GM18520 (cell line): Measurements from ENCODE around the gene ATG16L1.

Experiments
- ATAC-seq: cut with Tn5 transposase; IDR thresholded peaks from one replicate; pipeline ENCODE4 v1.9.1; 2021; ENCODE audit not compliant: unreplicated experiment

Gene ATG16L1

GRCh38 chr2:233258211-233258610 is 6.7 kb downstream of the ATG16L1 start:
- no peak for ATAC-seq

GRCh38 chr2:233259730-233260129 is 8.3 kb downstream of the ATG16L1 start:
- no peak for ATAC-seq

- no peak for ATAC-seq
These were observed 9.2 kb downstream of the ATG16L1 start for GRCh38 chr2:233260661-233261060.

- ATAC-seq: no peak
These were observed 10.5 kb downstream of the ATG16L1 start for GRCh38 chr2:233261819-233262555.

- ATAC-seq: no peak
These were observed 11.1 kb downstream of the ATG16L1 start for GRCh38 chr2:233262562-233262961.

- no peak for ATAC-seq
These were observed 11.6 kb downstream of the ATG16L1 start for GRCh38 chr2:233263045-233263570.

- ATAC-seq: no peak
These were observed 13.2 kb downstream of the ATG16L1 start for GRCh38 chr2:233264667-233265066.

GRCh38 chr2:233265899-233266431 is 14.5 kb downstream of the ATG16L1 start:
- ATAC-seq: no peak

GRCh38 chr2:233266481-233266880 is 15.0 kb downstream of the ATG16L1 start:
- no peak for ATAC-seq

- no peak for ATAC-seq
These were observed 16.2 kb downstream of the ATG16L1 start for GRCh38 chr2:233267516-233268245.

- ATAC-seq: no peak
These were observed 18.9 kb downstream of the ATG16L1 start for GRCh38 chr2:233270366-233270765.

GRCh38 chr2:233270951-233271350 is 19.5 kb downstream of the ATG16L1 start:
- no peak for ATAC-seq

GRCh38 chr2:233271693-233272092 is 20.2 kb downstream of the ATG16L1 start:
- ATAC-seq: no peak

GRCh38 chr2:233273120-233273519 is 21.6 kb downstream of the ATG16L1 start:
- no peak for ATAC-seq

GRCh38 chr2:233275223-233275622 is 23.8 kb downstream of the ATG16L1 start:
- no peak for ATAC-seq

GRCh38 chr2:233278921-233279320 is 27.4 kb downstream of the ATG16L1 start:
- no peak for ATAC-seq

- ATAC-seq: no peak
These were observed 28.7 kb downstream of the ATG16L1 start for GRCh38 chr2:233280114-233280693.

- ATAC-seq: no peak
These were observed 30.1 kb downstream of the ATG16L1 start for GRCh38 chr2:233281553-233281952.

- ATAC-seq: no peak
These were observed 30.6 kb downstream of the ATG16L1 start for GRCh38 chr2:233281992-233282603.

GRCh38 chr2:233285921-233286320 is 34.4 kb downstream of the ATG16L1 start:
- ATAC-seq: no peak

- no peak for ATAC-seq
These were observed 36.4 kb downstream of the ATG16L1 start for GRCh38 chr2:233287871-233288270.
